Upper lobe of left lung (tissue), 4 donors: ENCODE measurements around the gene LIPF.

ENCODE experiments used
- CTCF ChIP-seq, 6 experiments: fragments of 450-650 bp in 4 of 6; fragments of 200-600 bp in 2 of 6; sonication (generic) in 2 of 6; IDR thresholded peaks; one replicate each; pipeline ENCODE4 v1.5.1; 2016 to 2019; ENCODE audit warnings: antibody characterized with exemption in 6 of 6
- EP300 ChIP-seq, 4 donors: sonication (generic); formaldehyde crosslinking; IDR thresholded peaks; one replicate each; pipeline ENCODE4 v1.5.1; 2017; ENCODE audit warnings: antibody characterized with exemption in 4 of 4, control low read depth in 2 of 4
- POLR2A ChIP-seq, 4 donors: fragments of 450-650 bp; IDR thresholded peaks; one replicate each; pipeline ENCODE4 v1.5.1; 2016 to 2017; ENCODE audit warnings: antibody characterized with exemption in 4 of 4, mild to moderate bottlenecking in 2 of 4
- POLR2AphosphoS5 ChIP-seq, 2 donors: sonication (generic); formaldehyde crosslinking; IDR thresholded peaks; one replicate each; pipeline ENCODE4 v1.5.1; 2017; ENCODE audit warnings: antibody characterized with exemption in 2 of 2

- TF ChIP-seq CTCF (IDR thresholded peaks at IDR 0.05) (no peak), POLR2AphosphoS5 (IDR thresholded peaks at IDR 0.05) (no peak), POLR2A (IDR thresholded peaks at IDR 0.05) (no peak), EP300 (IDR thresholded peaks at IDR 0.05) (no peak)
These were observed 41.7 kb downstream of the LIPF start, which contains the start of gene LIPK for GRCh38 chr10:88705958-88706357.
